WTC11 (cell line): Measurements from ENCODE around the gene SPTLC1. TPM values are rescaled to one million over a fixed set of nuclear protein-coding genes. Genes with fewer than 3 reads are reported as not detected.
"Not testable (repeated sequence)": the region's sequence is repeated elsewhere in the genome, so short reads cannot be mapped to it uniquely, and the experiment has no call there.

Experiments used
- ATAC-seq: fragments of 200-7000 bp; cut with Tn5 transposase; 2 replicates; pipeline ENCODE4 v1.10.0; 2021; ENCODE audit warnings: mild to moderate bottlenecking, moderate library complexity
- CTCF ChIA-PET: fragments of 300-600 bp; sonication (Branson Sonifier 250); formaldehyde crosslinking; loops from one replicate; lab custom pipeline; 2021; ENCODE audit warnings: antibody characterized with exemption; lab: Charles Lee
- POLR2A ChIA-PET: fragments of 350-600 bp; sonication (Branson Sonifier 250); formaldehyde crosslinking; loops from one replicate; lab custom pipeline; 2021; ENCODE audit warnings: antibody characterized with exemption; lab: Charles Lee
- DNase-seq: peaks from one replicate; pipeline ENCODE4 v3.0.0; 2021; ENCODE audit warnings: low spot score
- H3K27ac Mint-ChIP-seq: 2 replicates; pipeline ENCODE4 v1.8.0; 2021; ENCODE audit warnings: mixed read lengths
- H3K27me3 Mint-ChIP-seq: 2 replicates; pipeline ENCODE4 v1.8.0; 2021; ENCODE audit warnings: low read depth, mild to moderate bottlenecking, moderate library complexity, mixed read lengths
- H3K36me3 Mint-ChIP-seq: 2 replicates; pipeline ENCODE4 v1.8.0; 2021; ENCODE audit warnings: mixed read lengths
- H3K4me1 Mint-ChIP-seq: 2 replicates; pipeline ENCODE4 v1.8.0; 2022; ENCODE audit warnings: mixed read lengths
- H3K4me3 Mint-ChIP-seq: 2 replicates; pipeline ENCODE4 v1.8.0; 2021; ENCODE audit warnings: mild to moderate bottlenecking, moderate library complexity, mixed read lengths
- H3K9me3 Mint-ChIP-seq: 2 replicates; pipeline ENCODE4 v1.8.0; 2021; ENCODE audit warnings: mixed read lengths
- AR ChIP-seq: fragments of 250-450 bp; sonication (Bioruptor Pico); IDR thresholded peaks from 2 replicates; pipeline ENCODE4 v1.9.0; 2021; ENCODE audit warnings: mild to moderate bottlenecking
- ATF3 ChIP-seq: sonication (generic); formaldehyde crosslinking; conservative IDR thresholded peaks from 2 replicates; pipeline ENCODE4 v1.8.1; 2022; ENCODE audit warnings: mild to moderate bottlenecking, missing genetic modification reagents
- CBFB ChIP-seq: sonication (generic); formaldehyde crosslinking; IDR thresholded peaks from 2 replicates; pipeline ENCODE4 v1.8.1; 2022; ENCODE audit warnings: mild to moderate bottlenecking, low read depth, missing genetic modification reagents
- E2F5 ChIP-seq: sonication (generic); formaldehyde crosslinking; IDR thresholded peaks from 2 replicates; pipeline ENCODE4 v1.8.1; 2022; ENCODE audit warnings: mild to moderate bottlenecking, moderate library complexity, missing genetic modification reagents
- FOXP1 ChIP-seq: sonication (generic); formaldehyde crosslinking; IDR thresholded peaks from 2 replicates; pipeline ENCODE4 v1.8.0; 2022; ENCODE audit warnings: missing genetic modification reagents, mild to moderate bottlenecking, moderate library complexity, borderline replicate concordance
- GABPB1 ChIP-seq: sonication (generic); formaldehyde crosslinking; IDR thresholded peaks from 2 replicates; pipeline ENCODE4 v1.8.1; 2023; ENCODE audit warnings: mild to moderate bottlenecking, missing genetic modification reagents
- HMGXB4 ChIP-seq: sonication (generic); formaldehyde crosslinking; IDR thresholded peaks from 2 replicates; pipeline ENCODE4 v1.8.1; 2023; ENCODE audit warnings: mild to moderate bottlenecking, moderate library complexity, missing genetic modification reagents
- NR1H2 ChIP-seq: sonication (generic); formaldehyde crosslinking; IDR thresholded peaks from 2 replicates; pipeline ENCODE4 v1.9.0; 2021; ENCODE audit warnings: mild to moderate bottlenecking, moderate library complexity, missing genetic modification reagents
- PRDM15 ChIP-seq: sonication (generic); formaldehyde crosslinking; IDR thresholded peaks from 2 replicates; pipeline ENCODE4 v1.8.0; 2022; ENCODE audit warnings: missing genetic modification reagents
- ZNF121 ChIP-seq: sonication (generic); formaldehyde crosslinking; IDR thresholded peaks from 2 replicates; pipeline ENCODE4 v1.8.0; 2023; ENCODE audit warnings: missing genetic modification reagents
- total RNA-seq: library from RNA; stranded (reverse); gene quantifications from 3 replicates; pipeline ENCODE4 v1.2.3, GENCODE V29; 2021

The SPTLC1 gene
- total RNA-seq, 1 experiment from 2014 or later, result 81.2 TPM

GRCh38 chr9:92140074-92140753, 25.0 kb upstream of the SPTLC1 start (continued):
- no peak for TF ChIP-seq E2F5
- no peak for TF ChIP-seq NR1H2 (CRISPR knock-in tag)

- not testable (repeated sequence) for H3K4me1 Mint-ChIP-seq, H3K9me3 Mint-ChIP-seq, H3K27ac Mint-ChIP-seq, ATAC-seq, DNase-seq, H3K4me3 Mint-ChIP-seq, H3K36me3 Mint-ChIP-seq
- TF ChIP-seq PRDM15 (CRISPR knock-in tag), result peak; percentile 72
- ChIA-PET CTCF (interaction anchor here (0.7 to 4.9 kb wide), 20 partner anchors 9 to 532 kb away, joined by 3 to 93 read pairs (median 6); partner anchors contain the start of genes CENPP, IPPK and SPTLC1), POLR2A (interaction anchor here (0.6 to 1.8 kb wide), 2 partner anchors 104 to 652 kb away, joined by 3 to 4 read pairs; no protein-coding TSS in a partner anchor)
- H3K27me3 Mint-ChIP-seq, result peaks cover 36% of the 10 kb centered on the region
These were observed 23.8 kb upstream of the SPTLC1 start for GRCh38 chr9:92138960-92139540.

- H3K4me3 Mint-ChIP-seq, result no peak overlapping the region
- no peak for TF ChIP-seq HMGXB4 (CRISPR knock-in tag)
- TF ChIP-seq AR (CRISPR knock-in tag), result no peak
- peak; percentile 31 for TF ChIP-seq GABPB1
- TF ChIP-seq CBFB (CRISPR knock-in tag), result no peak
- 0 out of 2 replicates have a peak, but pooled peaks have one; percentile 16 for TF ChIP-seq ZNF121 (CRISPR knock-in tag)
- TF ChIP-seq FOXP1 (CRISPR knock-in tag), result no peak
- TF ChIP-seq ATF3, result no peak
- TF ChIP-seq PRDM15 (CRISPR knock-in tag), result peak; percentile 66
These were observed 23.1 kb upstream of the SPTLC1 start for GRCh38 chr9:92138157-92138959.

More at GRCh38 chr9:92138157-92138959, 23.1 kb upstream of the SPTLC1 start:
- H3K9me3 Mint-ChIP-seq, result no peaks in the 10 kb centered on the region
- no peaks in the 10 kb centered on the region for H3K36me3 Mint-ChIP-seq
- DNase-seq (peak; percentile 91), ATAC-seq (peak; percentile 51)
- H3K27ac Mint-ChIP-seq, result no peak overlapping the region
- ChIA-PET CTCF (interaction anchor here (0.7 to 4.9 kb wide), 23 partner anchors 10 to 533 kb away, joined by 3 to 93 read pairs (median 4); partner anchors contain the start of gene CENPP), POLR2A (interaction anchor here (0.6 to 1.0 kb wide), 2 partner anchors 23 to 653 kb away, joined by 3 to 4 read pairs; partner anchors contain the start of gene SPTLC1)
- H3K4me1 Mint-ChIP-seq, result peaks cover 12% of the 10 kb centered on the region
- H3K27me3 Mint-ChIP-seq, result peaks cover 38% of the 10 kb centered on the region
